GM12878 (cell line): ENCODE results near the gene TCP1.

Experiments used
- CEBPB ChIP-seq, 2 experiments: fragments of 150-350 bp in 1 of 2; IDR thresholded peaks; 2 replicates each; pipeline ENCODE4 v1.6.1; 2012 to 2014; ENCODE audit warnings: low read depth in 2 of 2, low read length in 2 of 2, borderline replicate concordance in 1 of 2, inconsistent platforms in 1 of 2
- CREM ChIP-seq: IDR thresholded peaks from 2 replicates; pipeline ENCODE4 v1.6.1; 2014; ENCODE audit warnings: antibody characterized with exemption, low read depth
- DPF2 ChIP-seq: fragments of 450-650 bp; IDR thresholded peaks from 2 replicates; pipeline ENCODE4 v1.6.1; 2017; ENCODE audit warnings: mild to moderate bottlenecking
- KDM1A ChIP-seq: fragments of 200-600 bp; sonication (generic); IDR thresholded peaks from 2 replicates; pipeline ENCODE4 v1.6.1; 2016; ENCODE audit warnings: borderline replicate concordance
- PAX5 ChIP-seq: IDR thresholded peaks from 2 replicates; pipeline ENCODE4 v1.6.1; 2011; ENCODE audit warnings: low read depth, low read length, borderline replicate concordance
- POLR2A ChIP-seq: IDR thresholded peaks from 2 replicates; pipeline ENCODE4 v1.6.1; 2011; ENCODE audit warnings: low read depth, mild to moderate bottlenecking, low read length
- POLR2AphosphoS5 ChIP-seq: IDR thresholded peaks from 2 replicates; pipeline ENCODE4 v1.6.1; 2011; ENCODE audit warnings: mild to moderate bottlenecking, low read length, inconsistent platforms
- SIN3A ChIP-seq: IDR thresholded peaks from 2 replicates; pipeline ENCODE4 v1.6.1; 2012; ENCODE audit warnings: low read depth, low read length, improper control_type of control experiment
- SMC3 ChIP-seq: IDR thresholded peaks from 2 replicates; pipeline ENCODE4 v1.6.1; 2011; ENCODE audit warnings: low read length, improper control_type of control experiment, borderline replicate concordance
- TF ChIP-seq, protein P1 (sequence below), 3 experiments: IDR thresholded peaks in 2 of 3; conservative IDR thresholded peaks in 1 of 3; 2 replicates each; pipeline ENCODE4 v1.5.1; 2011; ENCODE audit warnings: low read depth in 3 of 3, low read length in 3 of 3, mild to moderate bottlenecking in 3 of 3, control low read depth in 2 of 3, moderate library complexity in 2 of 3, inconsistent platforms in 1 of 3, mixed read lengths in 1 of 3; ENCODE audit not compliant: control insufficient read depth in 2 of 3, insufficient read depth in 1 of 3; ENCODE audit errors: extremely low read depth in 1 of 3
- TF ChIP-seq, protein P2 (sequence below): IDR thresholded peaks from 2 replicates; pipeline ENCODE4 v1.6.1; 2012; ENCODE audit warnings: mild to moderate bottlenecking, low read depth, low read length

GRCh38 chr6:159769470-159769869, 19.9 kb downstream of the TCP1 start:
- TF ChIP-seq, protein P1, sequence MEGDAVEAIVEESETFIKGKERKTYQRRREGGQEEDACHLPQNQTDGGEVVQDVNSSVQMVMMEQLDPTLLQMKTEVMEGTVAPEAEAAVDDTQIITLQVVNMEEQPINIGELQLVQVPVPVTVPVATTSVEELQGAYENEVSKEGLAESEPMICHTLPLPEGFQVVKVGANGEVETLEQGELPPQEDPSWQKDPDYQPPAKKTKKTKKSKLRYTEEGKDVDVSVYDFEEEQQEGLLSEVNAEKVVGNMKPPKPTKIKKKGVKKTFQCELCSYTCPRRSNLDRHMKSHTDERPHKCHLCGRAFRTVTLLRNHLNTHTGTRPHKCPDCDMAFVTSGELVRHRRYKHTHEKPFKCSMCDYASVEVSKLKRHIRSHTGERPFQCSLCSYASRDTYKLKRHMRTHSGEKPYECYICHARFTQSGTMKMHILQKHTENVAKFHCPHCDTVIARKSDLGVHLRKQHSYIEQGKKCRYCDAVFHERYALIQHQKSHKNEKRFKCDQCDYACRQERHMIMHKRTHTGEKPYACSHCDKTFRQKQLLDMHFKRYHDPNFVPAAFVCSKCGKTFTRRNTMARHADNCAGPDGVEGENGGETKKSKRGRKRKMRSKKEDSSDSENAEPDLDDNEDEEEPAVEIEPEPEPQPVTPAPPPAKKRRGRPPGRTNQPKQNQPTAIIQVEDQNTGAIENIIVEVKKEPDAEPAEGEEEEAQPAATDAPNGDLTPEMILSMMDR (IDR thresholded peaks at IDR 0.05 in 2 of 3, conservative IDR thresholded peaks at IDR 0.05 in 1 of 3; ENCODE audit: control insufficient read depth in 2 of 3, extremely low read depth in 1 of 3, insufficient read depth in 1 of 3, low read depth in 3 of 3, low read length in 3 of 3) = no peak
- TF ChIP-seq SMC3 (no peak), POLR2A (no peak), PAX5 (no peak), CEBPB (IDR thresholded peaks at IDR 0.05; ENCODE audit: borderline replicate concordance in 1 of 2, low read depth in 2 of 2, low read length in 2 of 2) (no peak), SIN3A (no peak), KDM1A (no peak), CREM (no peak), DPF2 (no peak), POLR2AphosphoS5 (no peak)
- TF ChIP-seq, protein P2, sequence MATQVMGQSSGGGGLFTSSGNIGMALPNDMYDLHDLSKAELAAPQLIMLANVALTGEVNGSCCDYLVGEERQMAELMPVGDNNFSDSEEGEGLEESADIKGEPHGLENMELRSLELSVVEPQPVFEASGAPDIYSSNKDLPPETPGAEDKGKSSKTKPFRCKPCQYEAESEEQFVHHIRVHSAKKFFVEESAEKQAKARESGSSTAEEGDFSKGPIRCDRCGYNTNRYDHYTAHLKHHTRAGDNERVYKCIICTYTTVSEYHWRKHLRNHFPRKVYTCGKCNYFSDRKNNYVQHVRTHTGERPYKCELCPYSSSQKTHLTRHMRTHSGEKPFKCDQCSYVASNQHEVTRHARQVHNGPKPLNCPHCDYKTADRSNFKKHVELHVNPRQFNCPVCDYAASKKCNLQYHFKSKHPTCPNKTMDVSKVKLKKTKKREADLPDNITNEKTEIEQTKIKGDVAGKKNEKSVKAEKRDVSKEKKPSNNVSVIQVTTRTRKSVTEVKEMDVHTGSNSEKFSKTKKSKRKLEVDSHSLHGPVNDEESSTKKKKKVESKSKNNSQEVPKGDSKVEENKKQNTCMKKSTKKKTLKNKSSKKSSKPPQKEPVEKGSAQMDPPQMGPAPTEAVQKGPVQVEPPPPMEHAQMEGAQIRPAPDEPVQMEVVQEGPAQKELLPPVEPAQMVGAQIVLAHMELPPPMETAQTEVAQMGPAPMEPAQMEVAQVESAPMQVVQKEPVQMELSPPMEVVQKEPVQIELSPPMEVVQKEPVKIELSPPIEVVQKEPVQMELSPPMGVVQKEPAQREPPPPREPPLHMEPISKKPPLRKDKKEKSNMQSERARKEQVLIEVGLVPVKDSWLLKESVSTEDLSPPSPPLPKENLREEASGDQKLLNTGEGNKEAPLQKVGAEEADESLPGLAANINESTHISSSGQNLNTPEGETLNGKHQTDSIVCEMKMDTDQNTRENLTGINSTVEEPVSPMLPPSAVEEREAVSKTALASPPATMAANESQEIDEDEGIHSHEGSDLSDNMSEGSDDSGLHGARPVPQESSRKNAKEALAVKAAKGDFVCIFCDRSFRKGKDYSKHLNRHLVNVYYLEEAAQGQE = no peak
